ENCODE measurements around the gene NECTIN4.

DNA sequence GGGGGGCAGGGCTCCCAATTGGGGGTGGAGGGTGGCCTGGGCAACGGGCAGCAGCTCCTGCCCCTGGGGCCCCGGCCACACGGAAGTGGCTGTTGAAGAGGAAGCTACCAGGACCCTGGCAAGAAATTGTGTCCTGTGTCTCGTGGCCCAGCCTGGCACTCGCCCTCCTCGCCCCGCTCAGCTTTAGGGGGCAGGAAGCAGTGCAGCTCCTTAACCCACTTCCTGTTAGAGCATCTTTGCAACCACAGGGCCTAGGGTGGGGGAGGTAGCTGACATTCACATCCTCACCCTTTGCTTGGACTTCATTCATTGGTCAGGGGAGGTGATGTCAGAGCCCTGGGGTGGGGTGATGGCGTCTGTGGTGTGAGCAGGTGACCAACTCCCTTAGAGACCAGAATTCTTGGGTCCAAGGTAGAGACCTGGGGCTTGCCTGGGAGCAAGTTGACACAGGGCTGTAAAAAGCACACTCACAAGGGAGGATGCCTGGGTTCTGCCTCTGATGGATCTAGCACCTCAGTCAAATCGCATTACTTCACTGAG is 19.6 kb downstream of the NECTIN4 start, which contains the start of gene ARHGAP30:
- TF ChIP-seq, protein P1, sequence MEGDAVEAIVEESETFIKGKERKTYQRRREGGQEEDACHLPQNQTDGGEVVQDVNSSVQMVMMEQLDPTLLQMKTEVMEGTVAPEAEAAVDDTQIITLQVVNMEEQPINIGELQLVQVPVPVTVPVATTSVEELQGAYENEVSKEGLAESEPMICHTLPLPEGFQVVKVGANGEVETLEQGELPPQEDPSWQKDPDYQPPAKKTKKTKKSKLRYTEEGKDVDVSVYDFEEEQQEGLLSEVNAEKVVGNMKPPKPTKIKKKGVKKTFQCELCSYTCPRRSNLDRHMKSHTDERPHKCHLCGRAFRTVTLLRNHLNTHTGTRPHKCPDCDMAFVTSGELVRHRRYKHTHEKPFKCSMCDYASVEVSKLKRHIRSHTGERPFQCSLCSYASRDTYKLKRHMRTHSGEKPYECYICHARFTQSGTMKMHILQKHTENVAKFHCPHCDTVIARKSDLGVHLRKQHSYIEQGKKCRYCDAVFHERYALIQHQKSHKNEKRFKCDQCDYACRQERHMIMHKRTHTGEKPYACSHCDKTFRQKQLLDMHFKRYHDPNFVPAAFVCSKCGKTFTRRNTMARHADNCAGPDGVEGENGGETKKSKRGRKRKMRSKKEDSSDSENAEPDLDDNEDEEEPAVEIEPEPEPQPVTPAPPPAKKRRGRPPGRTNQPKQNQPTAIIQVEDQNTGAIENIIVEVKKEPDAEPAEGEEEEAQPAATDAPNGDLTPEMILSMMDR (IDR thresholded peaks at IDR 0.05; ENCODE audit: low read depth, low read length), result no peak
- TF ChIP-seq EZH2phosphoT487 (IDR thresholded peaks at IDR 0.05; ENCODE audit: low read depth), result no peak

Data from OCI-LY3 (cell line).